HG03095 (cell line): Measurements from ENCODE around the gene CHST7.

ENCODE experiments used
- ATAC-seq: cut with Tn5 transposase; IDR thresholded peaks from one replicate; pipeline ENCODE4 v1.9.1; 2021; ENCODE audit warnings: moderate library complexity; ENCODE audit not compliant: unreplicated experiment

Gene CHST7

GRCh38 chrX:46601283-46601682, 27.7 kb downstream of the CHST7 start:
- no peak for ATAC-seq

DNA sequence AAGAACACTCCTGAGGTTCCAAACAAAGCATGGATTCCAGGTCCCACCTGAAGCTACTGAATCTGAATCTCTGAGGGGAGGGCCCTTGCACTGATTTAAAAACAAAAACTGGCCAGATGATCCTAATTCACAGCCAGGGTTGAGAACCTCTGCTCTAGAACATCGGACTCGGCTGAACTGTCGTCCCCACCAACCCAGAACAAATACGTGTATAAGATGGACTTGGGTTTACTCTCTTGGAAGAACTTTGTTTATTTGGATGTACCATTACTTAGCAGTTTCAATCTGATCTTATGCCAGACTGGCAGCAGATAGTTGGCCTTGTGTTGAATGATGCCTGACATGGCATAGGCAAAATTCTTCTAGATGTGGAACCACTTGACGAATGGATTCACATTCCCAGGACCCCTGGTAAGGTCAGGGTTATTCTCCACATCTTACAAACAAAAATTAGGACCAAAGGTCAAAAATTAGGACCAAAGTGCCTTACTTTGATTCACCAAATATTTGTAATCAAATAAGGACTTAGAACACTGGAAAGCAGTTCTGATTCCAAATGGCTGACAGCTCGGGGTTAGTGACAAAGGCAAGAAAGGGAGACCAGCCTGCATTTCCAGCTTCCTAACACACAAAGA, 29.0 kb downstream of the CHST7 start:
- ATAC-seq: no peak

DNA sequence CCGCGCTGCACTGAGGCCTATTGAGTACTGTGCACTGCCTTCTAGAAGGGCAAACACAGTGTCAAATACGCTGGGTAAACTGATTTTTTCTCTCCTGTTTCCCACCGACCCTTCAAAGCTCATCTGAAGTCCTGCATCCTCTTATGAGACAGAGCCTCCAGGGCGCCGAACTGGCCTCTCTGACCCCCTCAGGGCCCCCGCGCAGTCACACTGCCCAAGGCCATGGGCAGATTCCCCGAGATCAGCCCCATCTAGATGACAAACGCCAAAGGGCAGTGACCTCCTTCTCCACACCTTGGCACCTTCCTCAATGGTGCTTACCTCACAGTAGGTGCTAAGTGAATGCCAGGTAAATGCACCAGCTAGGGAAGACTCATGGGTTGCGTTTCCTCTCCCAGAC, 34.4 kb downstream of the CHST7 start:
- no peak for ATAC-seq

- no peak for ATAC-seq
These were observed 36.6 kb downstream of the CHST7 start for GRCh38 chrX:46610070-46610658.

- ATAC-seq: no peak
These were observed 38.2 kb downstream of the CHST7 start for GRCh38 chrX:46611658-46612362.

- no peak for ATAC-seq
These were observed 44.3 kb downstream of the CHST7 start for GRCh38 chrX:46617906-46618305.

- no peak for ATAC-seq
These were observed 45.4 kb downstream of the CHST7 start for GRCh38 chrX:46618947-46619346.

- no peak for ATAC-seq
These were observed 46.9 kb downstream of the CHST7 start for GRCh38 chrX:46620505-46620904.

DNA sequence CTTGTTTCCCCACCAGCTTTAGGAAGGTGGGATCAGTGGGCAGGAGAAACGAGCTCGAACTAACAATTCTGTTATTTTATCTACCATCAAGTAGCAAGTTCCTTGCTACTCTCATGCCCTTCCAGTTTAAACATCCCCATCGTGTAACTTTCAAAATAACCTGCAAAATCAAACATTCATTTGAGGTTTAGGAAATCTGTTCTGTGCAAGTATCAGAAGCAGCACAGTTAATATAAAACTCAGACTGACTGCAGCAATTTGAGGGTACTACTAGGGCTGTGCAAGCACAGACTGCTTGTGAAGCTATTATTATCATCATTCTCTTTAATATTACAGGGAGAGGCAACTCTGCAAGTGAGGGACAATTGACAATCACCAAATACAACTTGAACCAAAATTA, 48.0 kb downstream of the CHST7 start:
- no peak for ATAC-seq

DNA sequence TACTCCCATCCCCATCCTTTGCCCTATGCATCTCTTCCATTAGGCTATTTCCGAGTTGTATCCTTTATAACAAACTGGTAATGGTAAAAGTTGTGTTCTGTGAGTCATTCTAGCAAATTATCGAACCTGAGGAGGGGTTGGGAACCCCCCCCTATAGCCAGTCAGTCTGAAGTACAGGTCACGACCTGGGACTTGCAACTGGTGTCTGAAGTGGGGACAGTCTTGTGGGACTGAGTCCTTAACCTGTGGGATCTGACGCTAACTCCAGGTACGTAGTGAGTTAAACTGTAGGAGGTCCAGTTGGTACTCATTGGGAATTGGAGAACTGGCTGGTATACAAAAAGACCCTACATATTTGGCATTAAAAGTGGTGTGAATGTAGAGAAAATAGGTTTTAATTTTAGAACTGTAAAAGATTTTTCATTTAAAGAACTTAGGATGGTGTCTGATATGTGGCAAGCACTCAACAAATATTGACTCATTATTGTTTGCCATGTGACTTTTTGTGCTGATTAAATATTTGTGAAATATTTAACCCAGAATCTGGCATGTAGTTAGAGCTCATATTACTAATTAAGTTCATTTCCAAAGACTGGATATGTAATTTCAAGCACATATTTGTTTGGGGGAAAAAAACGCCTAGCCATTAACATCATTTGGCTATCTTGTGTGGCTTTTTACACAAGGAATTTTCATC, 50.7 kb downstream of the CHST7 start:
- no peak for ATAC-seq

GRCh38 chrX:46626566-46626965, 53.0 kb downstream of the CHST7 start:
- no peak for ATAC-seq

- no peak for ATAC-seq
These were observed 53.5 kb downstream of the CHST7 start for GRCh38 chrX:46627062-46627461.

DNA sequence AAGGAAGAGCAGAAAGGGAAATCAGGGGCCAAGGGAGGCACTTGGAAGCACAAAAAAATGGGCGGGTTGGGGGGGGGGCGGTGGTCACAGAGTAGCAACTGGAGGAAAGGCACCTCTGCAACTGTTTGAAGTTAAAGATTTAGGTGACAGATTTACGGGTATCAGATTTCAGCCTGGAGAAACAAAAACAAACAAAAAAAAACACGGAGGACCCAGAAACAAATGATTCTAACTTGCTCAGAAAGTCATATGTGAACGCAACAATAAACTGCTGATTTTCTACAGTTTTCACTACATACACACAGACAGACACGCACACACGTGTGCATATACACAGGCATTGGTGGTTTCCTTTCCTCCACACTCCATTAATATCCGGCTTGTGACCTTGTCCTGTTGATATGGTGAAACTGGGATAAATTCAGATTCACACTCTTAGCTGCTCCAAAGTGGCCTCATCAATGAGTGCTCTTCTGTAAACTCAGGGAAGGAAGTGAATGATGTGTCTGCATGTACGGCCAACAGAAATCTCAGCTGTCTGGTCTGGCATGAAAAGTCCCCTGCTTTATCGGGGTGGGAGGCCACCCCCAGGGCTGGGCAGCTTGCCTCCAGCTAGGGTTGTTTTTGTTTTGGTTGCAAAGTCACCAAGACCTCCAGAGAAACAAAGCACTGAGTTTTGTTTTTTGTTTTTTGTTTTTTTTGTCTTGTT, 54.3 kb downstream of the CHST7 start:
- ATAC-seq: no peak

DNA sequence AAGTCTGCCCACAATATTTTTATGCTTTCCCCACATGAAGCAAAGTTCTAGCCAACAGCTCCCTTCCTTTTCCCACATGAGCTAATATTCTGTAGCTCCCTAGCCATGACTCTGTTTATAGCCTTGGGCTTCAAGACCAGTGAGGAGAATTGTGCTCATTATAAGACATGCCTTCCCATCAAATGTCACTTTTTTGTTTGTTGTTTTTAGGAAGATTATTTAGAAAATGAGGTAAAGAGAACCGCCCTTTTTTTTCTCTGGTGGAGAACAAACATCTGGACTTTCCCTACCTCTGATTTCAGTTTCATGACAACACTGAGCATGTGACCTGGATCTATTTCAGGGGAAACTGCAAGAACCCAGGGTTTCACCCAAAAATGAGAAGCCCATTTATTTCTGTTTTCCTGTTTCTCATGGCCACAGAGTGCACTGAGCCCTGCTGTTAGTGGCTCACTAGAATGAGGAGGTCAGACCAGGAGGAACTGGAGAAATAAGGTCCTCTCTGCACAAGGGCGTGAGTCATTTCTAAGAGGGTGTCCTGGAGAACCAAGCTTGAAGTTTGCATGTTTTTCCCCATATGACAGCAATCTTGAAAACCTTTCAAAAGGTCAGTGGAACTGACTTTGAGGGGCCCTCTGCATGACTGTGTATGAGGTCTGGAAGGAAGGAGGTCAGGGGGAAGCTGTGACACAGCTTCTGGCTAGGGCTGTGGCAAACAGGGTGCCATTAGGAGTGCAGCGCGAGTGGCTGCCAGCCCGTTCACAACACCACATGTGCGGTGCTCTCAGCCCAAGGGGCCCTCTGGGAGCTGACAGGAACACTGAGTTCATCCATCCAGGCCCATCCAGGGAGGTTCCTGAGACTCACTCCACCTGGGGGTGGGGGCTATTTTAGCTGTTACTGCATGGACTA, 55.2 kb downstream of the CHST7 start:
- peak; percentile 88 for ATAC-seq

DNA sequence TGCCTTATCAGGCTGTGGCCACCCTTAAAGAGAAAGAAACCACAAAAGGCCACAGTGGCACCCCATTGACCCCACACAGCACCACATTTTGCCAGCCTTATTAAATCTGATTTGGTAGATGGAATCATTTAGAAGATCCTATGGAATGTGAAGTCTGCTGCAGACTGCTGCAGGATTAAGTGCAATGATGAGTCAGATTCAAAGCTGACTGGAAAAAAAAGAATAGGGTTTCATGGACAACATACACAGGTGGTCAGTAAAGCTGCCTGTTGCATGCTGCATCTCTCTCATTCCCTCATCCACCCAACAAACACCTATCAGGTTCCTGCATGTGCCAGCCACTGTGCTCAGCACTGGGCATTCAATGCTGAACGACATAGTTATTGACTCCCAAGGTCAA, 56.6 kb downstream of the CHST7 start:
- no peak for ATAC-seq

DNA sequence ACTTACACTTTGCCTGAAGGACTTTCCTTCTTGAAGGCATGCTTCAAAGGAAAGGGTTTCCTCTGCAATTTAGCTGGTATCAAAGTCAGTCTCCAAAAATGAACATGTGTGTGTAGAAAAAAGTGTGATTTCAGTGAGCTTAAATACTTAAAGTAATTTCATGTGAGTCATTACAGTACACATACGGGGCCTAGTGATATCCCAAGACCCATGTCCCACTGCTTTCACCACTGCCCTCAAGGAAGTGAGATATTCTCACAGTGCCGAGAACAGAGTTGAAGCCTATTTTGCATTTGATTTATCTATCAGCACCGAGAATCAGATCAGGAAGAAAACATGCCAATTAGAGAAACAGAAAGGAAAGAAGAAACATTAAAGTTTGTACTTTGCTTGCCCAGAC, 61.0 kb downstream of the CHST7 start:
- no peak for ATAC-seq

- no peak for ATAC-seq
These were observed 61.6 kb downstream of the CHST7 start for GRCh38 chrX:46635186-46635585.

DNA sequence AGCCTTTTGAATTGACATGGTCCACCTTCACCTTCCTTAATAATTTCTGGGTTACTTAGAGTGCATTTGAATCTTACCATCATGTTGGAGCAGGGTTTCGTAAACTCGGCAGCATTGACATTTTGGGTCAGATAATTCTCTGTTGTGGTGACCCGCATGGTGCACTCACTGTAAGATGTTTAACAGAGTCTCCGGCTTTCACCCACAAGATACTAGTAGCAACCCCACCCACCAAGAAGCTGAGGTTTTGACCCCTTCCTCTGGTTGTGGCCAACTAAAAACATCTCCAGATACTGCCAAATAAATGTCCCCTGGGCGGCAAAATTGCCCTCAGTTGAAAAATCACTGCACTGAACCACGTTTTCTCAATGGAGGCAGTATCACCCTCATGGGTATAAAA, 62.7 kb downstream of the CHST7 start:
- ATAC-seq: no peak

GRCh38 chrX:46637938-46638337, 64.4 kb downstream of the CHST7 start:
- ATAC-seq: no peak

- no peak for ATAC-seq
These were observed 68.6 kb downstream of the CHST7 start for GRCh38 chrX:46642145-46642544.
